ENCODE measurements around the gene MTOR. TPM values are rescaled to one million over a fixed set of nuclear protein-coding genes. Genes with fewer than 3 reads are reported as not detected.

Gene MTOR
- total and polyA plus RNA-seq, 2 of the 8 experiments (the other 6 are each of a cell fraction or from before 2014, with no cell fraction given), result 44.2 to 76.8 TPM

DNA sequence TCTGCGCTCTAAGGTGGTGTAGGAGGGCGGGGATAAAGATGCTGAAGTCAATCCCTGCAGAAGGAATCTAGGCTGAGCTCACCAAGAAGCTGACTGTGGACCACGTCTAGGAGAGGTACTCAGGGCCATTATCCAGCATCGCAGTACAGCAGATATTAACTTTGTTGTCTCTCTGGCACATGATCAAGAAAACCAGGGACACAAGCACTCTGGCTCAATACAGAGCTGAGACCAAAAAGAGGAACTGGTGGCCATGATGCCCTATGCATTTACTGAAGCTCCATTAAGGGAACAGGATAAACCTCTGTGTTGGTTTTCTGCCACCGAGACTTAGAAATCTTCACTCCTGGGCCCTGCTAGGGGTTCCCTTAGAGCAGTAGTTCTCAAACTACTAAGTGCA lies 111.2 kb downstream of the MTOR start (continued):
- TF ChIP-seq, protein P1, sequence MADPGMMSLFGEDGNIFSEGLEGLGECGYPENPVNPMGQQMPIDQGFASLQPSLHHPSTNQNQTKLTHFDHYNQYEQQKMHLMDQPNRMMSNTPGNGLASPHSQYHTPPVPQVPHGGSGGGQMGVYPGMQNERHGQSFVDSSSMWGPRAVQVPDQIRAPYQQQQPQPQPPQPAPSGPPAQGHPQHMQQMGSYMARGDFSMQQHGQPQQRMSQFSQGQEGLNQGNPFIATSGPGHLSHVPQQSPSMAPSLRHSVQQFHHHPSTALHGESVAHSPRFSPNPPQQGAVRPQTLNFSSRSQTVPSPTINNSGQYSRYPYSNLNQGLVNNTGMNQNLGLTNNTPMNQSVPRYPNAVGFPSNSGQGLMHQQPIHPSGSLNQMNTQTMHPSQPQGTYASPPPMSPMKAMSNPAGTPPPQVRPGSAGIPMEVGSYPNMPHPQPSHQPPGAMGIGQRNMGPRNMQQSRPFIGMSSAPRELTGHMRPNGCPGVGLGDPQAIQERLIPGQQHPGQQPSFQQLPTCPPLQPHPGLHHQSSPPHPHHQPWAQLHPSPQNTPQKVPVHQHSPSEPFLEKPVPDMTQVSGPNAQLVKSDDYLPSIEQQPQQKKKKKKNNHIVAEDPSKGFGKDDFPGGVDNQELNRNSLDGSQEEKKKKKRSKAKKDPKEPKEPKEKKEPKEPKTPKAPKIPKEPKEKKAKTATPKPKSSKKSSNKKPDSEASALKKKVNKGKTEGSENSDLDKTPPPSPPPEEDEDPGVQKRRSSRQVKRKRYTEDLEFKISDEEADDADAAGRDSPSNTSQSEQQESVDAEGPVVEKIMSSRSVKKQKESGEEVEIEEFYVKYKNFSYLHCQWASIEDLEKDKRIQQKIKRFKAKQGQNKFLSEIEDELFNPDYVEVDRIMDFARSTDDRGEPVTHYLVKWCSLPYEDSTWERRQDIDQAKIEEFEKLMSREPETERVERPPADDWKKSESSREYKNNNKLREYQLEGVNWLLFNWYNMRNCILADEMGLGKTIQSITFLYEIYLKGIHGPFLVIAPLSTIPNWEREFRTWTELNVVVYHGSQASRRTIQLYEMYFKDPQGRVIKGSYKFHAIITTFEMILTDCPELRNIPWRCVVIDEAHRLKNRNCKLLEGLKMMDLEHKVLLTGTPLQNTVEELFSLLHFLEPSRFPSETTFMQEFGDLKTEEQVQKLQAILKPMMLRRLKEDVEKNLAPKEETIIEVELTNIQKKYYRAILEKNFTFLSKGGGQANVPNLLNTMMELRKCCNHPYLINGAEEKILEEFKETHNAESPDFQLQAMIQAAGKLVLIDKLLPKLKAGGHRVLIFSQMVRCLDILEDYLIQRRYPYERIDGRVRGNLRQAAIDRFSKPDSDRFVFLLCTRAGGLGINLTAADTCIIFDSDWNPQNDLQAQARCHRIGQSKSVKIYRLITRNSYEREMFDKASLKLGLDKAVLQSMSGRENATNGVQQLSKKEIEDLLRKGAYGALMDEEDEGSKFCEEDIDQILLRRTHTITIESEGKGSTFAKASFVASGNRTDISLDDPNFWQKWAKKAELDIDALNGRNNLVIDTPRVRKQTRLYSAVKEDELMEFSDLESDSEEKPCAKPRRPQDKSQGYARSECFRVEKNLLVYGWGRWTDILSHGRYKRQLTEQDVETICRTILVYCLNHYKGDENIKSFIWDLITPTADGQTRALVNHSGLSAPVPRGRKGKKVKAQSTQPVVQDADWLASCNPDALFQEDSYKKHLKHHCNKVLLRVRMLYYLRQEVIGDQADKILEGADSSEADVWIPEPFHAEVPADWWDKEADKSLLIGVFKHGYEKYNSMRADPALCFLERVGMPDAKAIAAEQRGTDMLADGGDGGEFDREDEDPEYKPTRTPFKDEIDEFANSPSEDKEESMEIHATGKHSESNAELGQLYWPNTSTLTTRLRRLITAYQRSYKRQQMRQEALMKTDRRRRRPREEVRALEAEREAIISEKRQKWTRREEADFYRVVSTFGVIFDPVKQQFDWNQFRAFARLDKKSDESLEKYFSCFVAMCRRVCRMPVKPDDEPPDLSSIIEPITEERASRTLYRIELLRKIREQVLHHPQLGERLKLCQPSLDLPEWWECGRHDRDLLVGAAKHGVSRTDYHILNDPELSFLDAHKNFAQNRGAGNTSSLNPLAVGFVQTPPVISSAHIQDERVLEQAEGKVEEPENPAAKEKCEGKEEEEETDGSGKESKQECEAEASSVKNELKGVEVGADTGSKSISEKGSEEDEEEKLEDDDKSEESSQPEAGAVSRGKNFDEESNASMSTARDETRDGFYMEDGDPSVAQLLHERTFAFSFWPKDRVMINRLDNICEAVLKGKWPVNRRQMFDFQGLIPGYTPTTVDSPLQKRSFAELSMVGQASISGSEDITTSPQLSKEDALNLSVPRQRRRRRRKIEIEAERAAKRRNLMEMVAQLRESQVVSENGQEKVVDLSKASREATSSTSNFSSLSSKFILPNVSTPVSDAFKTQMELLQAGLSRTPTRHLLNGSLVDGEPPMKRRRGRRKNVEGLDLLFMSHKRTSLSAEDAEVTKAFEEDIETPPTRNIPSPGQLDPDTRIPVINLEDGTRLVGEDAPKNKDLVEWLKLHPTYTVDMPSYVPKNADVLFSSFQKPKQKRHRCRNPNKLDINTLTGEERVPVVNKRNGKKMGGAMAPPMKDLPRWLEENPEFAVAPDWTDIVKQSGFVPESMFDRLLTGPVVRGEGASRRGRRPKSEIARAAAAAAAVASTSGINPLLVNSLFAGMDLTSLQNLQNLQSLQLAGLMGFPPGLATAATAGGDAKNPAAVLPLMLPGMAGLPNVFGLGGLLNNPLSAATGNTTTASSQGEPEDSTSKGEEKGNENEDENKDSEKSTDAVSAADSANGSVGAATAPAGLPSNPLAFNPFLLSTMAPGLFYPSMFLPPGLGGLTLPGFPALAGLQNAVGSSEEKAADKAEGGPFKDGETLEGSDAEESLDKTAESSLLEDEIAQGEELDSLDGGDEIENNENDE (IDR thresholded peaks at IDR 0.05; ENCODE audit: insufficient replicate concordance, low read length), result no peak
- TF ChIP-seq RNF2 (IDR thresholded peaks at IDR 0.05; ENCODE audit: borderline replicate concordance, low read depth, low read length, missing control alignments, poor library complexity, severe bottlenecking) (no peak), EZH2 (IDR thresholded peaks at IDR 0.05; ENCODE audit: low read depth, low read length, severe bottlenecking) (no peak), BCL11A (IDR thresholded peaks at IDR 0.05; ENCODE audit: low read depth in 2 of 2, low read length in 2 of 2) (no peak), SP4 (IDR thresholded peaks at IDR 0.05; ENCODE audit: low read length) (no peak), CHD1 (IDR thresholded peaks at IDR 0.05; ENCODE audit: low read depth, low read length) (no peak), NANOG (IDR thresholded peaks at IDR 0.05; ENCODE audit: insufficient read depth, low read depth, low read length, poor library complexity, severe bottlenecking) (no peak), TBP (IDR thresholded peaks at IDR 0.05; ENCODE audit: low read depth, low read length) (no peak), SIN3A (conservative IDR thresholded peaks at IDR 0.05 in 1 of 2, IDR thresholded peaks at IDR 0.05 in 1 of 2; ENCODE audit: low read depth in 1 of 2, low read length in 2 of 2) (no peak), SIX5 (IDR thresholded peaks at IDR 0.05; ENCODE audit: low read depth, low read length) (no peak)
- TF ChIP-seq, protein P2, sequence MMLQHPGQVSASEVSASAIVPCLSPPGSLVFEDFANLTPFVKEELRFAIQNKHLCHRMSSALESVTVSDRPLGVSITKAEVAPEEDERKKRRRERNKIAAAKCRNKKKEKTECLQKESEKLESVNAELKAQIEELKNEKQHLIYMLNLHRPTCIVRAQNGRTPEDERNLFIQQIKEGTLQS (IDR thresholded peaks at IDR 0.05; ENCODE audit: insufficient read depth, low read depth, low read length), result no peak

Data from H1 (cell line).